Activated CD8-positive, alpha-beta memory T cell treated with anti-CD3 and anti-CD28 coated beads for 24 hours (primary cell): ENCODE data around the gene DMGDH.

Experiments used
- DNase-seq: peaks from one replicate; pipeline ENCODE4 v3.0.0-alpha.2; 2020

The DMGDH gene

DNA sequence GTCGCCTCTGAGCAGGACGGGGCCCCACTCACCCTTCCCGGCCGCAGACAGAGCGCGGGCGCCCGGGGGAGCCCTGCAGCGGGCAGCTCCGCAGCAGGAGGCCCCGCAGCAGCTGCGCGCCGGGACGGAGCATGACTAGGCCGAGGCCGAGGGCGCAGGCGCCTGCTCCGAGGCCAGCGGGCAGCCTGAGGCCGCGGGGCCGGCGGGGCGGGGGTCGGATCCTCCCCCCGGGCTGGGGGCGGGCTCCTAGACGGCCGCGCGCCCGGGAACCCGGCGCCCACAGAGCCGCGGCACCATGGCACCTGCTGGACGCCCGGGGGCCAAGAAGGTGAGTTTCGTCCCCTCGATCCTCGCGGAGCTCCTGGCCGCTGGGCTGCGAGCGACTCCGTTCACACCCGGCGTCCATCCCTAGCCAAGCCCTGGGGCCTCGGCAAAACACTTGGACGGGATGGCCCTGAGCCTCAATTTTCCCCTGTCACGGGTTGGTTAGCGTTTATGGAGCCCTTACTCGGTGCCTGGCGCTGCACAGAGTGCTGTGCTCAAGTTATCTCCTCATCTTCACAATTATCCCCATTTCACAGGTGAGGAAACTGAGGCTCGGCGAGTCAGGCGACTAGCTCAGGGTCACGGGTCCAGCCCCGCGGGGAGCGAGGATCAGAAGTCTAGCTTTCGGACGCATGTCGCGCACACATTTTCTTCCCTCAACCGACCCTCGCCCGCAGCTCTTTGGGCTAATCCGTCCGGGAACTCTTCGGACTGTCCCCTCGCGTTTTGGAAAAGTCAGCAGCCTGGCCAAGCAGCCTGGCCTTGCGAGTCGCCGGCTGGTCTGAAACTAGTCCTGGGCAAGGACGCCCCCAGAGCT, at the start of gene DMGDH, which contains the start of gene BHMT2:
Gene DMGDH, minus strand, starts transcription at position 187 of the 862 bp plus-strand sequence. Its CDS starts 54 bp downstream, at position 133.
Gene BHMT2, plus strand, starts transcription at position 280 of the 862 bp plus-strand sequence. Its CDS starts 16 bp downstream, at position 296.
- DNase-seq: no peak

DNA sequence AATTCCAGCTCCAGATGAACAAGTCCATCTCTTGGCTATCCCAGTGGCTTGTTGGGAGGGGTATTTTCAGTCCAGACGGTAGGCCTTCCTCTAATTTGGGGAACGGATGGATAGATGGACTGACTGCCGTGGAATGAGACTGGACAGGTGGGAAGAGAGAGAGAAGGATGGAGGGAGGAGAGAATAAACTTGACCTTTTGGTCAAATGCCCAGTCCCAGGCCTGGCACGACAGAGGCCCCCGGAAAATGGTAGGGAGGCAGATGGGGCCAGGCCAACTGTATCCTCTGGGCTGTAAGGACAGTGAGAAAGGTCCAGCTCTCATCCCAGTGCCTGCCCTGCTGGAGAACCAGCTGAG, 43.2 kb upstream of the DMGDH start:
- no peak for DNase-seq

DNA sequence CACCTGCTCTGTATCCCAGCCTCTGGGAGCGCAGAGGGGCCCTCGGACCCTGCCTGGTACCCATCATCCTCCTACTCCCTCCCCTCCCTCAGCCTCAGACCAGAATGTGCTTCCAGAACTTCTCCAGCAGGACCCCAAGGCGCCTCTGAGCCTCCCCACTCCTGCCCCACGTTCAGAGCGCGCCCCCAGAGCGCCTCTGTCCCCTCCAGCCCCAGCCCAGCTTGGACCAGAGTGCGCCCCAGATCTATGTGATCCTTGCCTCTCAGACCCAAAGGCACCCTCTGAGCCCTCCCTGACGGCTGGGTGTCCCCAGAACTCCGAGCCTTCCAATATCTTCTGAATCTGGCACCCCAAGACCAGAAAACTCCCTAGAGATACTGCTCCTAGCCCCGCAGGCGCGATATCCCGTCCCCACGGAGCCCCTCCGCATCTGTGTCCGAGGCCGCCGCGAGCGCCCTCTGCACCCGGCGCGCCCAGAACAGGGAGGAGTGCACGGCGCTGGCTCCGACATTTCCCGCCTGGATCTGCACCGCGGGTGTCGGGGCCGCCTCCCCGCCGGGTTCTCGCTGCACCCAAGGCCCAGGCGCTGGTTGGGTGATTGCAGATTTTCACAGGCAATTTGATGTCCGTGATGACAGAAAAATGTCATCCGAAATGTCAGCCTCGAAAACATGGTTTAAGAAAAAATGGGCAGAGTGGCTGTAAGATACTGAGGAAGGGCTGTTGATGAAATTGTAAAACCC, 42.7 kb upstream of the DMGDH start:
- no peak for DNase-seq

GRCh38 chr5:79111387-79111959, 42.0 kb upstream of the DMGDH start, which contains the start of gene BHMT:
TSS of gene BHMT (plus strand) at chr5:79111809. CDS start at chr5:79111886, 77 bp downstream.
- DNase-seq: no peak

GRCh38 chr5:79109527-79110492, 40.3 kb upstream of the DMGDH start:
- no peak for DNase-seq

DNA sequence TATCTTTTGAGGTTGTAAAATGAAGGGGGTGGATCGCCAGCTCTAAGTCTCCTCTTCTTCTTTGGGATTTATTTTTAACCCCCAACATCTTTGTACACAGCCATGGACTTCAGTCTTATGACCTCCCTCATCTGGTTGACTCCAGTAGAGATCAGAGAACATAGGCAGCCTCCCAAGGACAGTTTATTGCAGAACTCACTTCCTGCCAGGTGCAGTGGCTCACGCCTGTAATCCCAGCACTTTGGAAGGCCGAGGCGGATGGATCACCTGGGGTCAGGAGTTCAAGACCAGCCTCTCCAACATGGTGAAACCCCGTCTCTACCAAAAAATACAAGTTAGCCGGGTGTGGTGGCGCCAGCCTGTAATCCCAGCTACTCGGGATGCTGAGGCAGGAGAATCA, 39.3 kb upstream of the DMGDH start:
- DNase-seq: no peak

DNA sequence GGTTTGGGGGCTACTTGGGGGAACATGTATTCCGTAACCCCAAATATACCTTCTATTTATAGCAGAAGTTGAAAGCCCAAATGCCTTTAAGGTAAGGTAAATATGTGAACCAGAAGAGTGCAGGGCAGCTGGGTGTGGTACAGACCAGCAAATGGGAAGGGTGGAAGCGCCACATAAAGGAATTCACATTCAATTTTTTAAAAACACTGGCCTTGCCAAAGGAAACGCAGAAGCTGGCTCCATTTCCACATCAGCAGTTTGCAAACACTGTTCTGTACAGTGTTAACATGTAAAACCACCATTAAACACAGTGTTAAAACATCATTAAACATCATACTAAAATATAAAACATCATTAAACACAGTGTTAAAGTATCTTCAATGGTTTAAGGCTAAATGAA, 38.6 kb upstream of the DMGDH start:
- DNase-seq: no peak

GRCh38 chr5:79107020-79107796, 37.7 kb upstream of the DMGDH start:
- DNase-seq: no peak

DNA sequence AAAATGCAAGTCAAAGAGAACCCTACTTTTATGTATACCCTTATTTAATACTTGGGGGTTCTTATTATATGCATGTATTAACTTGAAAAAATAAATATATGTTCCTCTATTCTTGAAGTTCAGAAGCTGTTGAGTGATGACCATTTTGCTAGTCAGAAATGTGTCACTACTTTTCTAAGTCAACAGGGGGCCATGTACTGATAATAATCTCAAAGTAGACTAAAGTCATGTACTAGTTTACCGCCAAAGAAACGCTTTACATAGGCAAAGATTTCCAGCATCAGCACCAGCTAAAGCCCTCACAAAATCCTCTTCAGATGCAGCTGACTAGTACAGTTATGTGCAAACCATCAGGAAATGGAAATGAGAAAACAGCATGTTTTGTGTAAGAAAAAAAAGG, 36.4 kb upstream of the DMGDH start:
- DNase-seq: no peak

GRCh38 chr5:79093762-79094161, 24.3 kb upstream of the DMGDH start:
- no peak for DNase-seq

DNA sequence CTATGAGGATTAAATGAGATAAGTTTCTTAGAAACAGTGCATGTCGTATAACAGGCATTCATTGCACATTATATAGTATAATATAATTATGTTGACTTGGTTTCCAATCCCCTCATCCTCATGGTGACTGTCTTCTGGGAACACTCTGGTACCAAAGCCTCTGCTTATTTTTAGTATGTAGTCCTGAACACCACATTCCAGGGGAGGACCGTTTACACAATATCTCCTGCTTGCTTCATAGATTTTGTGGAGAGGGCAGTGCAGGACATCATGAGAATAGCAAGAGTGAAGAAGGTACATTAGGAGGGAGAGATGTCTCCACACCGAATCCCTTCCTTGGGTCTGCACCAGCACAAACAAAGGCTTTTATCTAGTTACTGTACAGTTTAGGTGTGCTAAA, 21.6 kb upstream of the DMGDH start:
- DNase-seq: no peak

DNA sequence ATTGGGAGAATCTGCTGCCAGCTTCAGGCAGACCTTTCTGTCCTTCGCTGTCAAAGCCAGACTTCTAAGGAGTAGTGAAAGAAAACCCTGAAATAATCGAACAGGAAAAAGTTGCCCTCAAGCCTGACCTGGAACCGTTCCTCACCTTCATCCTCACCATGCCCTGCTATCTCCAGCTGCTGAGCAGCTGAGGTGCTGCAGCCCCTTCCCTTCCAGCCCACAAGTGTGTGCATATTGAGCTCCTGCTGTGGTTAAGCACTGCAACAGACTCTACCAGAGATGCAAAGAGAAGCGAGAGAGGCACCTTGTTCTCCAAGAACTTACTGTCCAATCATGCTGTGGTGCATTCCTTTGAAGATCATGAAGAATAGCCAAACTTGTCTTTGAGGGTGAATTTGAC, 19.0 kb upstream of the DMGDH start:
- no peak for DNase-seq

DNA sequence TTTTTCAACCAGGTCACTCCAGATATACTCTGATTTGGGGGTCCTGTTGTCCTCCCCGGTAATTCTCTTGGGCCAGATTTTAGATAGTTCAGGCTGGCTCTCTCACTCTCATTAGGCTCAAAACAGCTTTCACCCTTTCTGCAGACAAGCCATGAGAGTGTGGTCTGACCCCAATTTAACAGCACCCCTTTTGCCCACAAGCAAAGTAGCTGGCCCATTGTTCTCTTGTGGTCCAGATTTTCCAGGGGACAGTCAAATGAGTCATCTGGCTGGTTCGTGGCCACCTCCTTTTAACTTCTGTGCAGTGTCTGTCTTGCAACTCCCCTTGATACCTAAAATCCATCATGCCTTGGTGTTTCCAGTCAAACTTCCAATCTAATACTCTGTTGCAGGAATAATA, 16.6 kb upstream of the DMGDH start:
- DNase-seq: no peak

DNA sequence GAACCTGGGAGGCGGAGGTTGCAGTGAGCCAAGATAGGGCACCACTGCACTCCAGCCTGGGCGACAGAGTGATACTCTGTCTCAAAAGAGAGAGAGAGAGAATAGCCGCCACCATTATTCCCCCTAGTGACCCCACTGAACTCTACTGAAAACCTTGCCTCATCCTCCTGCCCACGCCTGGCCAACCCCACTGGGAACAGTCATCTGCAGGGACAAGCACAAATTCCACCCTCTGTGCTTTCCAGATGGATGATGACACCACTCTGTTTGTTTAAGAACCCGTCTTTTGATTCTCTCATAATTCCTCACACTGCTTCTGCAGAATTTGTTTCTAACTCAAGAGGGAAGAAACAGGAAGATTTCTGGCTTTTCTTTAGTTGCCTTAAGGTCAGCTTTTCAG, 12.3 kb upstream of the DMGDH start:
- DNase-seq: no peak

- no peak for DNase-seq
Measured at GRCh38 chr5:79080804-79081203, 11.3 kb upstream of the DMGDH start.

- DNase-seq: no peak
Measured at GRCh38 chr5:79077680-79078365, 8.3 kb upstream of the DMGDH start.

DNA sequence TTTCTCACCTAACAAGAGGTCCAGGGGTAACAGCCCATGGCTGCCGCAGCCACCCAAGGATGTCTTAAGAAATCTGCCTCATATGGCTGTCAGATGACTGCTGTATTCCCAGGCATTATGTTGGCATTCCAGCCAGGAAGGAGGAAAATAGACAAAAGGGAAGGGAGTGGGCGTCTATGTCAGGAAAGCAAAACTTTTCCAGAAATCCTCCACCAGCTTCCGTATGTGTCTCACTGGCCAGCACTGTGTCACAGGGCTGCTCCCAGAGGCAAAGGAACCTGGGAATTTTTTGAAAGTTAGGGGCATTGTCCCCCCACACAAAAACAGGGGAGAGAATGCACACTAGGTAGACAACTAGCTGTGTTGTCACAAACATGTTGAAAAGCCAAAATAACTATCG, 7.3 kb upstream of the DMGDH start:
- no peak for DNase-seq

GRCh38 chr5:79075646-79076426, 6.4 kb upstream of the DMGDH start:
- no peak for DNase-seq

DNA sequence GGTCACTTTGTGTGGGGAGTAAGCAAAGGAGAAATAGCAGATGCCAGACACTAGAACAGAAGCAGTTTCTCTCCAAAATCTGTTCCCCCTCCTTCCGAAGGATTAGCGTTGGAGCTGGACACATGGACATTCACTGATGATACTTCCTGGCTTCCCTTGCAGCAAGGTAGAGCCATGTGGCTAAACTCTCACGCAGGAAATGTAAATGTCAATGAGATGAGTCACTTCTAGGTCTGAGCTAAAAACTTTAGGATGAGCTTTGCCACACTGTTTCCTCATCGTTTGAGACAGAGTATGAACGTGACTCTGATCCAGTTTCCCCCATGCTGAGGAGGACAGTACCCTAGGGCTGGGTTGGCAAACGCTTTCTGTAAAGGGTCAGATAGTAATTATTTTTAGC, 5.2 kb upstream of the DMGDH start:
- DNase-seq: no peak

DNA sequence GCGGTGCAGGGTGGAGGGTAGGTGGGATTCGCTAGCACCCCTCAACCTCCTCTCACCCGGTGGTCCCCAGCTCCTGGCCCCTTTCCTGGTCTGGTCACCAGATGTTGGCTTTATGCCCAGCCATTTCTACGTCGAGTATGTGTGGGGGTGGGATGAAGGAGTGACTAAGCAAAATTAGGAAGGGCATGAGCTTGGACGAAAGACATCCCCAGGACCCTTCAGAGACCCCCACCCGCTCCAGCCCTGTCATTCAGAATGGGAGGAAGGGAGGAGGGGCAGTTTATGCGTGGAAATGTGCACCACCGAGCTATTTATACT, 835 bp upstream of the DMGDH start:
- no peak for DNase-seq
